Trophoblast cell (in vitro differentiated cells and primary cell): Measurements from ENCODE around the gene FRMD6.

Source experiments
- DNase-seq, 2 donors: peaks; one replicate each; pipeline ENCODE4 v3.0.0-alpha.2; 2016
- H2AFZ ChIP-seq: 2 replicates; pipeline ENCODE4 v1.6.1; 2013; ENCODE audit warnings: low read length, moderate library complexity, mild to moderate bottlenecking; ENCODE audit not compliant: insufficient read depth, poor library complexity
- H2AK5ac ChIP-seq: 2 replicates; pipeline ENCODE4 v1.6.1; 2013; ENCODE audit warnings: mild to moderate bottlenecking, low read length
- H2BK120ac ChIP-seq: 2 replicates; pipeline ENCODE4 v1.6.1; 2013; ENCODE audit warnings: low read length, mild to moderate bottlenecking, moderate library complexity; ENCODE audit not compliant: insufficient read depth, poor library complexity
- H2BK12ac ChIP-seq: 2 replicates; pipeline ENCODE4 v1.6.1; 2013; ENCODE audit warnings: mild to moderate bottlenecking, low read length, moderate library complexity
- H2BK5ac ChIP-seq: 2 replicates; pipeline ENCODE4 v1.6.1; 2013; ENCODE audit warnings: low read length, low read depth, moderate library complexity, mild to moderate bottlenecking; ENCODE audit not compliant: poor library complexity
- H3K14ac ChIP-seq: 2 replicates; pipeline ENCODE4 v1.6.1; 2013; ENCODE audit warnings: mild to moderate bottlenecking, low read length
- H3K18ac ChIP-seq: 2 replicates; pipeline ENCODE4 v1.6.1; 2013; ENCODE audit warnings: mild to moderate bottlenecking, low read length
- H3K23ac ChIP-seq: 2 replicates; pipeline ENCODE4 v1.6.1; 2013; ENCODE audit warnings: low read length
- H3K27ac ChIP-seq: 2 replicates; pipeline ENCODE4 v1.5.1; 2013; ENCODE audit warnings: low read depth, mild to moderate bottlenecking, inconsistent platforms, low read length, moderate library complexity
- H3K27me3 ChIP-seq: 2 replicates; pipeline ENCODE4 v1.6.1; 2013; ENCODE audit warnings: inconsistent platforms, mild to moderate bottlenecking, low read length, moderate library complexity; ENCODE audit not compliant: insufficient read depth
- H3K36me3 ChIP-seq, 2 experiments: 1 replicate in 1 of 2; 2 replicates in 1 of 2; pipeline ENCODE4 v1.6.1; 2013; ENCODE audit warnings: low read length in 2 of 2, mild to moderate bottlenecking in 2 of 2, moderate library complexity in 1 of 2; ENCODE audit not compliant: insufficient read depth in 2 of 2, control insufficient read depth in 1 of 2
- H3K4ac ChIP-seq: 2 replicates; pipeline ENCODE4 v1.6.1; 2013; ENCODE audit warnings: low read depth, mild to moderate bottlenecking, low read length, moderate library complexity
- H3K4me1 ChIP-seq, 2 experiments: 1 replicate in 1 of 2; 2 replicates in 1 of 2; pipeline ENCODE4 v1.6.1; 2013; ENCODE audit warnings: low read length in 2 of 2, mild to moderate bottlenecking in 2 of 2, moderate library complexity in 1 of 2; ENCODE audit not compliant: insufficient read depth in 2 of 2, control insufficient read depth in 1 of 2
- H3K4me2 ChIP-seq: 2 replicates; pipeline ENCODE4 v1.6.1; 2013; ENCODE audit warnings: inconsistent platforms, mild to moderate bottlenecking, low read length, moderate library complexity
- H3K4me3 ChIP-seq: 2 replicates; pipeline ENCODE4 v1.5.1; 2013; ENCODE audit warnings: mild to moderate bottlenecking, low read depth, low read length, inconsistent platforms
- H3K79me1 ChIP-seq: one replicate; pipeline ENCODE4 v1.6.1; 2013; ENCODE audit warnings: low read length
- H3K79me2 ChIP-seq: 2 replicates; pipeline ENCODE4 v1.6.1; 2013; ENCODE audit warnings: low read length, mild to moderate bottlenecking; ENCODE audit not compliant: control insufficient read depth, insufficient read depth, poor library complexity
- H3K9ac ChIP-seq: 2 replicates; pipeline ENCODE4 v1.6.1; 2013; ENCODE audit warnings: mild to moderate bottlenecking, low read length
- H3K9me3 ChIP-seq: 2 replicates; pipeline ENCODE4 v1.6.1; 2013; ENCODE audit warnings: low read depth, mild to moderate bottlenecking, control low read depth, inconsistent platforms, low read length; ENCODE audit not compliant: insufficient read depth
- H4K12ac ChIP-seq: 2 replicates; pipeline ENCODE4 v1.6.1; 2013; ENCODE audit warnings: low read depth, mild to moderate bottlenecking, low read length, moderate library complexity
- H4K8ac ChIP-seq: 2 replicates; pipeline ENCODE4 v1.6.1; 2013; ENCODE audit warnings: low read depth, mild to moderate bottlenecking, low read length, moderate library complexity
- H4K91ac ChIP-seq: one replicate; pipeline ENCODE4 v1.6.1; 2013; ENCODE audit warnings: low read depth, mild to moderate bottlenecking, low read length, moderate library complexity
- WGBS: extraction: QIAGEN DNeasy Blood & Tissue Kit; methylation state at CpG from one replicate; pipeline ENCODE4 v1.1.7; 2013; ENCODE audit warnings: missing lambda C conversion rate; ENCODE audit not compliant: insufficient read length, insufficient coverage; ENCODE audit errors: extremely low coverage; 5-methylcytosine and 5-hydroxymethylcytosine counted together

FRMD6 gene

GRCh38 chr14:51726166-51726899 is 74.6 kb downstream of the FRMD6 start:
- Histone ChIP-seq H3K14ac (no peak overlapping the region), H3K9ac (no peak overlapping the region), H2AK5ac (no peak overlapping the region), H3K4me3 (no peak overlapping the region), H3K79me1 (no peaks in the 10 kb centered on the region), H3K4me1 (no peaks in the 10 kb centered on the region), H3K9me3 (no peaks in the 10 kb centered on the region), H3K27me3 (no peaks in the 10 kb centered on the region), H3K18ac (no peak overlapping the region), H3K4ac (no peak overlapping the region), H2BK120ac (no peak overlapping the region), H4K91ac (no peak overlapping the region), H3K36me3 (peaks cover 25 to 54% of the 10 kb centered on the region in 2 experiments), H3K79me2 (no peaks in the 10 kb centered on the region), H2BK5ac (no peak overlapping the region), H2BK12ac (no peak overlapping the region), H3K23ac (no peak overlapping the region), H4K8ac (no peak overlapping the region), H2AFZ (no peak overlapping the region), H3K27ac (no peak overlapping the region), H3K4me2 (no peak overlapping the region), H4K12ac (no peak overlapping the region)
- no CpG with 5 or more reads among the region's 2 CpGs for WGBS
- DNase-seq: no peak

DNA sequence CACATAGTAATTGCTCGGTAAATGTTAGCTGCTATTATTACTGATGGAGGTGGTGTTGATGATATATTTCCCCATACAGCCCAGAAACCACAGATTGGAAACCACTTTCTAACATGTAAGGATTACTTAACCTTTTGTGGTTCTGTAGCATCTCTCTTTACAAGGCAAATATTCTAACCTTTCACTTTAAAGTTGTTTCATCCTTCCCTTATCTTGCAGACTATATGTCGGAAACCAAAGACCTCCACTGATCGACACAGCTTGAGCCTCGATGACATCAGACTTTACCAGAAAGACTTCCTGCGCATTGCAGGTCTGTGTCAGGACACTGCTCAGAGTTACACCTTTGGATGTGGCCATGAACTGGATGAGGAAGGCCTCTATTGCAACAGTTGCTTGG is 75.8 kb downstream of the FRMD6 start:
- Histone ChIP-seq H3K9me3 (no peaks in the 10 kb centered on the region), H4K8ac (no peak overlapping the region), H2BK120ac (no peak overlapping the region), H3K4me1 (no peaks in the 10 kb centered on the region), H3K18ac (no peak overlapping the region), H4K91ac (no peak overlapping the region), H2BK12ac (no peak overlapping the region), H3K4me3 (no peak overlapping the region), H3K4me2 (no peak overlapping the region), H2AK5ac (no peak overlapping the region), H3K23ac (no peak overlapping the region), H3K4ac (no peak overlapping the region), H4K12ac (no peak overlapping the region), H2BK5ac (no peak overlapping the region), H3K79me2 (no peaks in the 10 kb centered on the region), H3K36me3 (peaks cover 20 to 46% of the 10 kb centered on the region in 2 experiments), H3K14ac (no peak overlapping the region), H3K27ac (no peak overlapping the region), H3K27me3 (no peaks in the 10 kb centered on the region), H2AFZ (no peak overlapping the region), H3K79me1 (no peaks in the 10 kb centered on the region), H3K9ac (no peak overlapping the region)
- no CpG with 5 or more reads among the region's 5 CpGs for WGBS
- DNase-seq: no peak

DNA sequence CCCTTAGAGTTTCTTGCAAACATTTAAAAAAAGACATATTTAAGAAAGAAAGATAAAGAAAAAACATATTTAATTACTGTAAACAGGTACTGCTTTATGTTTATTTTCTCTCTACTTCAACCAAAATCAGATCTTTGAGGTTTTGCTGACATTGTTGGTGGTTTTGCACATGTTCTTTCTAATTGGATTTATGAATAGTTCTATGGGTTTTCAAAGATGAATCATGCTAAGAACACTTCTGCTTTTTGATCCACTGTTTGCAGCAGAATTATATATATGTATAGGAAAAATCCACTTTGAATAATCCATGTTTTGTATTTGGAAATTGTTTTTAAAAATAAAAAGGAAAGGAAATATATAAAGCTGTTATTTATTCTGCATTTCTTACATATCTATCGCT is 78.4 kb downstream of the FRMD6 start:
- Histone ChIP-seq H3K27me3 (no peaks in the 10 kb centered on the region), H2BK120ac (no peak overlapping the region), H3K4ac (no peak overlapping the region), H2BK5ac (no peak overlapping the region), H4K91ac (no peak overlapping the region), H3K79me1 (no peaks in the 10 kb centered on the region), H3K4me3 (no peak overlapping the region), H3K79me2 (no peaks in the 10 kb centered on the region), H3K4me2 (no peak overlapping the region), H3K23ac (no peak overlapping the region), H3K9ac (no peak overlapping the region), H3K9me3 (peaks cover 2% of the 10 kb centered on the region), H2BK12ac (no peak overlapping the region), H3K18ac (no peak overlapping the region), H2AK5ac (no peak overlapping the region), H3K27ac (no peak overlapping the region), H3K4me1 (no peaks in the 10 kb centered on the region), H3K36me3 (peaks cover 10 to 27% of the 10 kb centered on the region in 2 experiments), H4K8ac (no peak overlapping the region), H2AFZ (no peak overlapping the region), H4K12ac (no peak overlapping the region), H3K14ac (no peak overlapping the region)
- no peak for DNase-seq
- WGBS: no CpG with 5 or more reads among the region's 1 CpG

DNA sequence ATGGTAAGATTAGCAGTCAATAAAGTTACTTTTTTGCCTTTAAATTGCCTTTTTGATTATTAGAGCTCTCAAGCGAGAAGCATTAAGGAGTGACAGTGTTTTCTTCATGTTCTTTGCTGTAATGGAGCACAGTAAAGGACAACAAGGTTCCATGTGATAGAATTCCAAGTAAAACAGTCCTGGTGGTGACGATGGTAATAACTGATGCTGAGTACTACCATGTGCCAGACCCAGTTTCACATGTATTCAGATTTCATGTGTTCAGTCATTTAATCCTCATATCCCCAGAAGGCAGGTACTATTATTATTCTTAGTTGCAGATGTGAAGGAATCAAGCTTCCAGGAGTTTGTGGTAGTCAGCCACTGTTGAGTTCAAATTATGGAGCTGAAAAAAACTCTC is 79.0 kb downstream of the FRMD6 start:
- Histone ChIP-seq H2BK5ac (no peak overlapping the region), H3K4me2 (no peak overlapping the region), H2AFZ (no peak overlapping the region), H3K79me1 (no peaks in the 10 kb centered on the region), H3K9me3 (peaks cover 2% of the 10 kb centered on the region), H2BK120ac (no peak overlapping the region), H4K12ac (no peak overlapping the region), H3K36me3 (peaks cover 8 to 26% of the 10 kb centered on the region in 2 experiments), H3K9ac (no peak overlapping the region), H3K79me2 (no peaks in the 10 kb centered on the region), H2BK12ac (no peak overlapping the region), H3K18ac (no peak overlapping the region), H2AK5ac (no peak overlapping the region), H3K27me3 (no peaks in the 10 kb centered on the region), H3K23ac (no peak overlapping the region), H3K4me3 (no peak overlapping the region), H3K27ac (no peak overlapping the region), H3K4me1 (no peaks in the 10 kb centered on the region), H3K14ac (no peak overlapping the region), H3K4ac (no peak overlapping the region), H4K91ac (no peak overlapping the region), H4K8ac (no peak overlapping the region)
- no CpG with 5 or more reads among the region's 2 CpGs for WGBS
- DNase-seq: no peak
